DND-41 (cell line): ENCODE measurements around the gene NUAK1.

ENCODE experiments used
- ATAC-seq: fragments of 200-7000 bp; cut with Tn5 transposase; 3 replicates; pipeline ENCODE4 v1.9.1; 2021; ENCODE audit warnings: low read depth; ENCODE audit not compliant: insufficient read depth
- DNase-seq: peaks from one replicate; pipeline ENCODE4 v3.0.0-alpha.2; 2020
- H2AFZ ChIP-seq: 2 replicates; pipeline ENCODE4 v1.6.0; 2012; ENCODE audit warnings: low read depth, low read length
- H3K27ac ChIP-seq: 2 replicates; pipeline ENCODE4 v1.5.1; 2012; ENCODE audit warnings: low read length, inconsistent platforms
- H3K27me3 ChIP-seq: fragments of 200-600 bp; sonication (generic); 2 replicates; pipeline ENCODE4 v1.6.0; 2012; ENCODE audit warnings: low read length, mild to moderate bottlenecking, inconsistent platforms; ENCODE audit not compliant: insufficient read depth, poor library complexity
- H3K36me3 ChIP-seq: 2 replicates; pipeline ENCODE4 v1.5.1; 2012; ENCODE audit warnings: low read length, inconsistent platforms; ENCODE audit not compliant: insufficient read depth
- H3K4me1 ChIP-seq: 2 replicates; pipeline ENCODE4 v1.5.1; 2012; ENCODE audit warnings: mild to moderate bottlenecking, low read length; ENCODE audit not compliant: insufficient read depth
- H3K4me2 ChIP-seq: 2 replicates; pipeline ENCODE4 v1.6.0; 2012; ENCODE audit warnings: mild to moderate bottlenecking, moderate library complexity, low read length, inconsistent platforms; ENCODE audit not compliant: insufficient read depth
- H3K4me3 ChIP-seq, 2 experiments: fragments of 200-600 bp in 1 of 2; shearing (Covaris generic) in 1 of 2; 2 replicates each; pipeline ENCODE4 v1.5.1; 2012 to 2016; ENCODE audit warnings: inconsistent platforms in 2 of 2, low read length in 2 of 2, mild to moderate bottlenecking in 2 of 2, low read depth in 1 of 2, moderate library complexity in 1 of 2
- H3K79me2 ChIP-seq: 2 replicates; pipeline ENCODE4 v1.6.0; 2012; ENCODE audit warnings: low read length, inconsistent platforms; ENCODE audit not compliant: insufficient read depth
- H3K9ac ChIP-seq: 2 replicates; pipeline ENCODE4 v1.6.0; 2012; ENCODE audit warnings: low read depth, mild to moderate bottlenecking, inconsistent platforms, low read length, moderate library complexity
- H3K9me3 ChIP-seq: 2 replicates; pipeline ENCODE4 v1.5.1; 2012; ENCODE audit warnings: low read length, moderate library complexity, mild to moderate bottlenecking, inconsistent platforms; ENCODE audit not compliant: insufficient read depth, severe bottlenecking
- H4K20me1 ChIP-seq: 2 replicates; pipeline ENCODE4 v1.6.0; 2012; ENCODE audit warnings: low read length; ENCODE audit not compliant: insufficient read depth
- CTCF ChIP-seq: IDR thresholded peaks from 2 replicates; pipeline ENCODE4 v1.5.1; 2012; ENCODE audit warnings: borderline replicate concordance, low read length, moderate library complexity, mild to moderate bottlenecking; ENCODE audit not compliant: poor library complexity, severe bottlenecking; ENCODE audit errors: extremely low read depth
- EZH2 ChIP-seq: IDR thresholded peaks from 3 replicates; pipeline ENCODE4 v1.6.1; 2012; ENCODE audit warnings: borderline replicate concordance, low read depth, mild to moderate bottlenecking, moderate library complexity, low read length, inconsistent platforms; ENCODE audit not compliant: severe bottlenecking

The NUAK1 gene

DNA sequence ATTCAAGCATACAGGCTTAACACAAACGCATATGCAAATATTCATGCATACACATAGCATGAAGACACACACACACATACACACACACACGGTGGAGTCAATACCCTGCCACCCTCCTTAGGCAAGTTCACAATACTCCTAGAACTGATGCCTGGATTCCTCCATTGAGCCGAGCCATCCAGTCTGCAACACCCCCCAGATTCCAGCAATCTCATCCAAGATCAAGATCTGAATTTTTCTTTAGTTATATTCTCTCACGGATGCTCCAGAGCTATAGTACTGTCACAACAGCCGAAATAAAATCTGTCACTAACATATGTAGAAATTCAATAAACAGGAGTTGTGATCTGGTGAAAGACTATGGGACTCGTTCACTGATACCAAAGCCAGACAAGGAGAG is 110.8 kb downstream of the NUAK1 start:
- no peak overlapping the region for H3K4me2 ChIP-seq
- no peak overlapping the region for H3K27ac ChIP-seq
- H3K9me3 ChIP-seq, result no peaks in the 10 kb centered on the region
- no peaks in the 10 kb centered on the region for H4K20me1 ChIP-seq
- no peaks in the 10 kb centered on the region for H3K4me1 ChIP-seq
- ATAC-seq (no peak), DNase-seq (no peak)
- TF ChIP-seq CTCF, result no peak
- TF ChIP-seq EZH2, result no peak
- no peak overlapping the region for H2AFZ ChIP-seq
- H3K79me2 ChIP-seq, result no peaks in the 10 kb centered on the region
- H3K27me3 ChIP-seq, result no peaks in the 10 kb centered on the region
- H3K36me3 ChIP-seq, result no peaks in the 10 kb centered on the region
- no peak overlapping the region for H3K9ac ChIP-seq
- H3K4me3 ChIP-seq, result no peak overlapping the region

GRCh38 chr12:106027286-106027685 is 111.5 kb downstream of the NUAK1 start:
- Histone ChIP-seq H3K36me3 (no peaks in the 10 kb centered on the region), H4K20me1 (no peaks in the 10 kb centered on the region), H3K9me3 (no peaks in the 10 kb centered on the region), H3K9ac (no peak overlapping the region), H3K4me3 (no peak overlapping the region), H3K4me1 (no peaks in the 10 kb centered on the region), H3K4me2 (no peak overlapping the region), H2AFZ (no peak overlapping the region), H3K27me3 (no peaks in the 10 kb centered on the region), H3K27ac (no peak overlapping the region), H3K79me2 (no peaks in the 10 kb centered on the region)
- TF ChIP-seq CTCF, result no peak
- no peak for TF ChIP-seq EZH2
- DNase-seq (no peak), ATAC-seq (no peak)

DNA sequence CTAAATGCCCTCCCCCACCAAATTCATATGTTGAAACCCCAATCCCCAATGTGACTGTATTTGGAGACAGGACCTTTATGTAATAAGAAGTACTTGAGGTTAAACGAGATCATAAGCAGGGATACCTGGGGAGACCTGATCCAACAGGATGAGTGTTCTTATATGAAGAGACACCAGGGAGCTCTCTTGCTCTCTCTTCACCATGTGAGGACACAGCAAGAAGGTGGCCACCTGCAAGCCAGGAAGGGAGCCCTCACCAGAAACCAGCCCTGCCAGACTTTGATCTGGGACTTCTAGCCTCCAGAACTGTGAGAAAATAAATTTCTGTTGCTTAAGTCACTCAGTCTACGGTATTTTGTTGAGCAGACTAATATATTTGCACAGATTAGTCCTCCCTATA is 113.6 kb downstream of the NUAK1 start:
- ATAC-seq (no peak), DNase-seq (no peak)
- Histone ChIP-seq H3K79me2 (no peaks in the 10 kb centered on the region), H3K27ac (no peak overlapping the region), H4K20me1 (no peaks in the 10 kb centered on the region), H3K4me3 (no peak overlapping the region), H3K27me3 (no peaks in the 10 kb centered on the region), H3K9me3 (no peaks in the 10 kb centered on the region), H2AFZ (no peak overlapping the region), H3K4me2 (no peak overlapping the region), H3K9ac (no peak overlapping the region), H3K4me1 (no peaks in the 10 kb centered on the region), H3K36me3 (no peaks in the 10 kb centered on the region)
- no peak for TF ChIP-seq CTCF
- no peak for TF ChIP-seq EZH2

- no peak overlapping the region for H3K27ac ChIP-seq
- H3K9ac ChIP-seq, result no peak overlapping the region
- H3K4me3 ChIP-seq, result no peak overlapping the region
- H3K9me3 ChIP-seq, result peaks cover 6% of the 10 kb centered on the region
- ATAC-seq, result no peak
- no peaks in the 10 kb centered on the region for H3K79me2 ChIP-seq
- H3K4me2 ChIP-seq, result no peak overlapping the region
- H2AFZ ChIP-seq, result no peak overlapping the region
- no peak for DNase-seq
- no peaks in the 10 kb centered on the region for H3K4me1 ChIP-seq
- no peaks in the 10 kb centered on the region for H3K27me3 ChIP-seq
- no peaks in the 10 kb centered on the region for H4K20me1 ChIP-seq
- TF ChIP-seq EZH2, result no peak
- no peak for TF ChIP-seq CTCF
- H3K36me3 ChIP-seq, result no peaks in the 10 kb centered on the region
Measured at GRCh38 chr12:106023039-106023438, 115.7 kb downstream of the NUAK1 start.
